Endothelial cell (in vitro differentiated cells): ENCODE measurements around the gene CRIP1. TPM values are rescaled to one million over a fixed set of nuclear protein-coding genes. Genes with fewer than 3 reads are reported as not detected.
A peak's percentile ranks its signal among the peaks of the same experiment; 100 is the strongest.

Source experiments
- DNase-seq: peaks from one replicate; pipeline ENCODE4 v3.0.0; 2021; ENCODE audit warnings: low spot score
- H3K27ac Mint-ChIP-seq: one replicate; pipeline ENCODE4 v1.8.0; 2021; ENCODE audit warnings: mixed read lengths, inconsistent platforms; ENCODE audit not compliant: unreplicated experiment
- H3K27me3 Mint-ChIP-seq: one replicate; pipeline ENCODE4 v1.8.0; 2021; ENCODE audit warnings: mild to moderate bottlenecking, moderate library complexity, mixed read lengths, inconsistent platforms; ENCODE audit not compliant: unreplicated experiment
- H3K36me3 Mint-ChIP-seq: one replicate; pipeline ENCODE4 v1.8.0; 2021; ENCODE audit warnings: mild to moderate bottlenecking, low read depth, mixed read lengths, inconsistent platforms; ENCODE audit not compliant: unreplicated experiment
- H3K4me1 Mint-ChIP-seq: one replicate; pipeline ENCODE4 v1.8.0; 2021; ENCODE audit warnings: mild to moderate bottlenecking, mixed read lengths, inconsistent platforms; ENCODE audit not compliant: unreplicated experiment
- H3K4me3 Mint-ChIP-seq: one replicate; pipeline ENCODE4 v1.8.0; 2021; ENCODE audit warnings: mild to moderate bottlenecking, mixed read lengths, inconsistent platforms; ENCODE audit not compliant: unreplicated experiment
- H3K9me3 Mint-ChIP-seq: one replicate; pipeline ENCODE4 v1.8.0; 2021; ENCODE audit warnings: mixed read lengths, inconsistent platforms; ENCODE audit not compliant: unreplicated experiment
- total RNA-seq: library from RNA; stranded (reverse); fragmentation: NEBNext Ultra II Directional; extraction: Animal tissue kit (Norgen Biotek cat#: 25700); gene quantifications from one replicate; pipeline ENCODE4 v1.2.1, GENCODE V29; 2021; ENCODE audit not compliant: unreplicated experiment
- TF ChIP-seq, protein P1 (sequence below): fragments of 200-600 bp; sonication (generic); IDR thresholded peaks from one replicate; pipeline ENCODE4 v1.5.0; 2021; ENCODE audit warnings: antibody characterized with exemption; ENCODE audit not compliant: unreplicated experiment

The CRIP1 gene
- total RNA-seq, 1 donor from 2014 or later: 2.5 TPM

DNA sequence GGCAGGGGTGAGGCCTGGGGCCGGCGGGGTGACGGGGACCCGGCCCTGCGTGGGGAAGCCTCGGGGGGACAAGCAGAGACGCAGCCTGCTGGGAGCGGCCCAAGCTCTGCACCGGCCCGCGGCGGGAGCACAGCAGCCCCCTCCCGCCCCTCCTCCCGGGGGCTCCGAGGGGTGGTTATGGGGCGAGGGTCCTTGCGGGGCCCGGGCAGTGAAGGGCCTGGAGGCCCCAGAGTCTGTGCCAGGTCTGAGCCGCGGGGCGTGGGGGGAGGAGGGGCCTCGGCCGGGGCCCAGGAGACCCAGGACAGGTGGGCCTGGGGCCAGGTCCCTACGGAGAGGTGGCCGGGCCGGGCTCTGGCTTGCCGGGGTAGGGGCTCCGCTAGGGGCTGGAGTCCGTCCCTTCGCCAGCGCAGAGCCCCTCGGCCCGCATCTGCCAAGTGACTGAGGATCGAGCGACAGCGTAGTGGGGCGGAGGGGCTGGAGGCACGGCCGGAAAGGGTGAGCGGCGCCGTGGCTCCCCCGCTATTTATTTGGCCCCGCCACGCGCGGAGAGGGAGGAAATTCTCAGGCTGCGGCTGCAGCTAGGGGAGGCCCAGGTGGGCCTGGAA is 40.2 kb downstream of the CRIP1 start:
- peaks cover 17% of the 10 kb centered on the region for H3K27me3 Mint-ChIP-seq
- DNase-seq: no peak

DNA sequence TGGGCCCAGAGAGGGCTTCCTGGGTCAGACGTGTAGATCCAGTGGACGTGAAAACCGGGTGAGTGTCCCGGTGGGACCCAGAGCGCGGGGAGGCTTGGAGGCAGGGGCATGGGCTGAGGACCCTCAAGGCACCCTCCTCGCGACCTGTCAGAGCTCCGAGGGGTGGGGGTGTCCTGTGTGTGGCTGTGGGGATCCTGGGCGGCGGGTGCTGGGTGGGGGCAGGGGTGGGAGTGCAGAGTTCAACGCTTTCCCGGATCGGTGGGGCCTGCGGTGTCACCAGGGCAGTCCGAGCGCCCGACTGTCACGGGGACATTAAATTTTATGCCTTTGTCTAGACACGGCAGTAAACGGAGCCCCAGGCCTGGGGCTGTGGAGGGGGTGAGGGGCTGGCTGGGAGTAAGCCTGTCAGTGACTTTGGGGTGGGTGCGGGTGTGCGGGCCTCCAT is 40.7 kb downstream of the CRIP1 start:
- peaks cover 16% of the 10 kb centered on the region for H3K27me3 Mint-ChIP-seq
- no peaks in the 10 kb centered on the region for H3K36me3 Mint-ChIP-seq
- no peak for DNase-seq
- H3K4me3 Mint-ChIP-seq: no peak overlapping the region
- no peaks in the 10 kb centered on the region for H3K4me1 Mint-ChIP-seq
- no peaks in the 10 kb centered on the region for H3K9me3 Mint-ChIP-seq
- no peak overlapping the region for H3K27ac Mint-ChIP-seq
- TF ChIP-seq, protein P1, sequence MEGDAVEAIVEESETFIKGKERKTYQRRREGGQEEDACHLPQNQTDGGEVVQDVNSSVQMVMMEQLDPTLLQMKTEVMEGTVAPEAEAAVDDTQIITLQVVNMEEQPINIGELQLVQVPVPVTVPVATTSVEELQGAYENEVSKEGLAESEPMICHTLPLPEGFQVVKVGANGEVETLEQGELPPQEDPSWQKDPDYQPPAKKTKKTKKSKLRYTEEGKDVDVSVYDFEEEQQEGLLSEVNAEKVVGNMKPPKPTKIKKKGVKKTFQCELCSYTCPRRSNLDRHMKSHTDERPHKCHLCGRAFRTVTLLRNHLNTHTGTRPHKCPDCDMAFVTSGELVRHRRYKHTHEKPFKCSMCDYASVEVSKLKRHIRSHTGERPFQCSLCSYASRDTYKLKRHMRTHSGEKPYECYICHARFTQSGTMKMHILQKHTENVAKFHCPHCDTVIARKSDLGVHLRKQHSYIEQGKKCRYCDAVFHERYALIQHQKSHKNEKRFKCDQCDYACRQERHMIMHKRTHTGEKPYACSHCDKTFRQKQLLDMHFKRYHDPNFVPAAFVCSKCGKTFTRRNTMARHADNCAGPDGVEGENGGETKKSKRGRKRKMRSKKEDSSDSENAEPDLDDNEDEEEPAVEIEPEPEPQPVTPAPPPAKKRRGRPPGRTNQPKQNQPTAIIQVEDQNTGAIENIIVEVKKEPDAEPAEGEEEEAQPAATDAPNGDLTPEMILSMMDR: no peak

More for the DNA sequence above, 40.2 kb downstream of the CRIP1 start:
- no peaks in the 10 kb centered on the region for H3K36me3 Mint-ChIP-seq
- H3K4me3 Mint-ChIP-seq: no peak overlapping the region
- no peak overlapping the region for H3K27ac Mint-ChIP-seq
- TF ChIP-seq, protein P1: no peak
- no peaks in the 10 kb centered on the region for H3K4me1 Mint-ChIP-seq
- H3K9me3 Mint-ChIP-seq: no peaks in the 10 kb centered on the region

DNA sequence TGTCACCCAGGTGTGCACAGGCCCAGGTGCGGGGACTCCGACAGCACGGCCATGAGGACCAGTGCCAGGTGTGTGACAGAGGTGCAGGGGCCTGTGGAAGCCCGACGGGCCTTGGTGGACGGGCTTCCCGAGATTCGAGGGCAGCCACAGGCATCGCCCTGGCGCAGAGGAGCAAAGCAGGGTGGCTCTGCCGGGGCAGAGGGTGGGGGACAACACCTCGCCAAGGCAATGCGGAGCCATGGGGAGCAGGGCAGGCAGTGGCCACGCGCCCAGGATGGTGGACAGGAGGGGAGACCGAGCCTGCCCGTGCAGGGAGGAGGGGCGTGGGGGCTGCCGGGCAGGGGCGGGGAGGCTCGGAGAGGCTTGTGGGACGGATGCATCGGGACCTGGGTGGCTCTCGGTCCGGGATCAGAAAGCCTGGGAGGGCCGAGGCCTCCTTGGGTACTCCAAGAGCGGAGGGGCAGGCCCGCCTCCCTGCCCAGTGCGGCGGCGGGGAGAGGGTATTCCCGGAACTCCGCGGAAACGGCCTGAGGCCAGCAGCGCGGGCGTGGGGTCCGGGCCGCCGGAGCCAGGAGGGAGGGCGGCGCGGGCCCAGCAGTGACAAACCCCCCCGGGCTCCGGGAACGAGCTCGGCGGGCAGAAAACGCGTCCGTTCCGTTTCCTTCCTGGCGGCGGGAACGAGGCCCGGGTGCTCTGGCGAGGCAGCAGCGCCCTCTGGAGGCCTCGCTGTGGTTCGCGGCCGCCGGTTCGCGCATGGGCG is 41.3 kb downstream of the CRIP1 start:
- no peak overlapping the region for H3K27ac Mint-ChIP-seq
- H3K4me1 Mint-ChIP-seq: no peaks in the 10 kb centered on the region
- H3K4me3 Mint-ChIP-seq: no peak overlapping the region
- no peaks in the 10 kb centered on the region for H3K9me3 Mint-ChIP-seq
- H3K36me3 Mint-ChIP-seq: no peaks in the 10 kb centered on the region
- TF ChIP-seq, protein P1: peak; percentile 74
- peaks cover 19% of the 10 kb centered on the region for H3K27me3 Mint-ChIP-seq
- DNase-seq: peak; percentile 84

DNA sequence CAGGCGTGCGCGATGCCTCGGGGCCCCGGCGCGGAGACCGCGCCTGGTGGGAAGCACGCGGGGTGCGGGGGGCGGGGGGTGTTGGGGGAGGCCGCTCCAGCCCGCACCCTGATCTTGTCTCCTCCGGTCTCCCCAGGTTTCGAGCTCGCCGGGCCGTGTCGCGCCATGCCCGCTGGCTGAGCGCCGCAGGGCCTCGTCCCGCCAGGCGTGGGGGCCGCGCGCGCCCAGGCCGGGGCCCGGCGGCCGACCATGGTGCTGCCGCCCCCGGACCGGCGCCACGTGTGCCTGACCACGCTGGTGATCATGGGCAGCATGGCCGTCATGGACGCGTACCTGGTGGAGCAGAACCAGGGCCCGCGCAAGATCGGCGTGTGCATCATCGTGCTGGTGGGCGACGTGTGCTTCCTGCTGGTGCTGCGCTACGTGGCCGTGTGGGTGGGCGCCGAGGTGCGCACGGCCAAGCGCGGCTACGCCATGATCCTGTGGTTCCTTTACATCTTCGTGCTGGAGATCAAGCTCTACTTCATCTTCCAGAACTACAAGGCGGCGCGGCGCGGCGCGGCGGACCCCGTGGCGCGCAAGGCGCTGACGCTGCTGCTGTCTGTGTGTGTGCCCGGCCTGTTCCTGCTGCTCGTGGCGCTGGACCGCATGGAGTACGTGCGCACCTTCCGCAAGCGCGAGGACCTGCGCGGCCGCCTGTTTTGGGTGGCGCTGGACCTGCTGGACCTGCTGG is 42.1 kb downstream of the CRIP1 start:
- H3K27me3 Mint-ChIP-seq: peaks cover 20% of the 10 kb centered on the region
- no peak overlapping the region for H3K27ac Mint-ChIP-seq
- no peaks in the 10 kb centered on the region for H3K4me1 Mint-ChIP-seq
- H3K4me3 Mint-ChIP-seq: no peak overlapping the region
- H3K9me3 Mint-ChIP-seq: no peaks in the 10 kb centered on the region
- no peak for DNase-seq
- no peaks in the 10 kb centered on the region for H3K36me3 Mint-ChIP-seq
- TF ChIP-seq, protein P1: peak; percentile 18

DNA sequence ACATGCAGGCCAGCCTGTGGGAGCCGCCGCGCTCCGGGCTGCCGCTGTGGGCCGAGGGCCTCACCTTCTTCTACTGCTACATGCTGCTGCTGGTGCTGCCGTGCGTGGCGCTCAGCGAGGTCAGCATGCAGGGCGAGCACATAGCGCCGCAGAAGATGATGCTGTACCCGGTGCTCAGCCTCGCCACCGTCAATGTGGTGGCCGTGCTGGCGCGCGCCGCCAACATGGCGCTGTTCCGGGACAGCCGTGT is 42.6 kb downstream of the CRIP1 start:
- TF ChIP-seq, protein P1: no peak
- no peak for DNase-seq
- Mint-ChIP-seq H3K27ac (no peak overlapping the region), H3K4me3 (no peak overlapping the region), H3K36me3 (no peaks in the 10 kb centered on the region), H3K27me3 (peaks cover 23% of the 10 kb centered on the region), H3K9me3 (no peaks in the 10 kb centered on the region), H3K4me1 (no peaks in the 10 kb centered on the region)
